ENCODE data around the gene COL15A1.
A peak's percentile ranks its signal among the peaks of the same experiment; 100 is the strongest.

Gene COL15A1

GRCh38 chr9:98935071-98935505 is 8.6 kb upstream of the COL15A1 start:
- H3K4me3 ChIP-seq (ENCODE audit: low read length), result no peak overlapping the region
- no peaks in the 10 kb centered on the region for H3K27me3 ChIP-seq (ENCODE audit: control insufficient read depth, insufficient read depth, low read length)
- H3K36me3 ChIP-seq (ENCODE audit: control insufficient read depth, insufficient read depth, low read length), result no peaks in the 10 kb centered on the region
- H3K4me1 ChIP-seq (ENCODE audit: control insufficient read depth, insufficient read depth, low read length), result no peaks in the 10 kb centered on the region
- H3K27ac ChIP-seq (ENCODE audit: low read depth, low read length), result no peak overlapping the region
- no peak overlapping the region for H3K9ac ChIP-seq (ENCODE audit: low read length)

GRCh38 chr9:98940276-98940675 is 3.4 kb upstream of the COL15A1 start:
- no peak overlapping the region for H3K9ac ChIP-seq (ENCODE audit: low read length)
- peaks cover 2% of the 10 kb centered on the region for H3K27me3 ChIP-seq (ENCODE audit: control insufficient read depth, insufficient read depth, low read length)
- no peak overlapping the region for H3K27ac ChIP-seq (ENCODE audit: low read depth, low read length)
- H3K4me3 ChIP-seq (ENCODE audit: low read length), result no peak overlapping the region
- H3K4me1 ChIP-seq (ENCODE audit: control insufficient read depth, insufficient read depth, low read length), result peaks cover 11% of the 10 kb centered on the region
- no peaks in the 10 kb centered on the region for H3K36me3 ChIP-seq (ENCODE audit: control insufficient read depth, insufficient read depth, low read length)

- Histone ChIP-seq H3K36me3 (ENCODE audit: control insufficient read depth, insufficient read depth, low read length) (no peaks in the 10 kb centered on the region), H3K27ac (ENCODE audit: low read depth, low read length) (no peak overlapping the region), H3K4me1 (ENCODE audit: control insufficient read depth, insufficient read depth, low read length) (peaks cover 18% of the 10 kb centered on the region), H3K4me3 (ENCODE audit: low read length) (no peak overlapping the region), H3K27me3 (ENCODE audit: control insufficient read depth, insufficient read depth, low read length) (peaks cover 2% of the 10 kb centered on the region), H3K9ac (ENCODE audit: low read length) (no peak overlapping the region)
Observed at GRCh38 chr9:98941946-98942523, 1.7 kb upstream of the COL15A1 start.

- Histone ChIP-seq H3K27ac (ENCODE audit: low read depth, low read length) (peak overlapping the region; percentile 96), H3K4me1 (ENCODE audit: control insufficient read depth, insufficient read depth, low read length) (peaks cover 18% of the 10 kb centered on the region), H3K4me3 (ENCODE audit: low read length) (peak overlapping the region; percentile 91), H3K36me3 (ENCODE audit: control insufficient read depth, insufficient read depth, low read length) (no peaks in the 10 kb centered on the region), H3K27me3 (ENCODE audit: control insufficient read depth, insufficient read depth, low read length) (peaks cover 2% of the 10 kb centered on the region), H3K9ac (ENCODE audit: low read length) (peak overlapping the region; percentile 38)
Observed at GRCh38 chr9:98942906-98943681, 613 bp upstream of the COL15A1 start.

- Histone ChIP-seq H3K27ac (ENCODE audit: low read depth, low read length) (peak overlapping the region; percentile 96), H3K9ac (ENCODE audit: low read length) (peak overlapping the region; percentile 81), H3K4me1 (ENCODE audit: control insufficient read depth, insufficient read depth, low read length) (peaks cover 18% of the 10 kb centered on the region), H3K4me3 (ENCODE audit: low read length) (peak overlapping the region; percentile 91), H3K36me3 (ENCODE audit: control insufficient read depth, insufficient read depth, low read length) (no peaks in the 10 kb centered on the region), H3K27me3 (ENCODE audit: control insufficient read depth, insufficient read depth, low read length) (peaks cover 2% of the 10 kb centered on the region)
Observed at GRCh38 chr9:98944057-98944733, 488 bp downstream of the COL15A1 start.

GRCh38 chr9:98944734-98945074 is 997 bp downstream of the COL15A1 start:
- H3K27me3 ChIP-seq (ENCODE audit: control insufficient read depth, insufficient read depth, low read length), result peaks cover 2% of the 10 kb centered on the region
- H3K36me3 ChIP-seq (ENCODE audit: control insufficient read depth, insufficient read depth, low read length), result no peaks in the 10 kb centered on the region
- H3K27ac ChIP-seq (ENCODE audit: low read depth, low read length), result peak overlapping the region; percentile 96
- H3K9ac ChIP-seq (ENCODE audit: low read length), result peak overlapping the region; percentile 81
- H3K4me3 ChIP-seq (ENCODE audit: low read length), result peak overlapping the region; percentile 91
- peaks cover 18% of the 10 kb centered on the region for H3K4me1 ChIP-seq (ENCODE audit: control insufficient read depth, insufficient read depth, low read length)

GRCh38 chr9:98949565-98949964 is 5.9 kb downstream of the COL15A1 start:
- Histone ChIP-seq H3K27ac (ENCODE audit: low read depth, low read length) (no peak overlapping the region), H3K36me3 (ENCODE audit: control insufficient read depth, insufficient read depth, low read length) (no peaks in the 10 kb centered on the region), H3K27me3 (ENCODE audit: control insufficient read depth, insufficient read depth, low read length) (no peaks in the 10 kb centered on the region), H3K9ac (ENCODE audit: low read length) (no peak overlapping the region), H3K4me1 (ENCODE audit: control insufficient read depth, insufficient read depth, low read length) (peaks cover 15% of the 10 kb centered on the region), H3K4me3 (ENCODE audit: low read length) (no peak overlapping the region)

GRCh38 chr9:98950262-98950661 is 6.6 kb downstream of the COL15A1 start:
- no peak overlapping the region for H3K27ac ChIP-seq (ENCODE audit: low read depth, low read length)
- no peaks in the 10 kb centered on the region for H3K27me3 ChIP-seq (ENCODE audit: control insufficient read depth, insufficient read depth, low read length)
- H3K4me1 ChIP-seq (ENCODE audit: control insufficient read depth, insufficient read depth, low read length), result peaks cover 16% of the 10 kb centered on the region
- no peak overlapping the region for H3K9ac ChIP-seq (ENCODE audit: low read length)
- H3K36me3 ChIP-seq (ENCODE audit: control insufficient read depth, insufficient read depth, low read length), result no peaks in the 10 kb centered on the region
- no peak overlapping the region for H3K4me3 ChIP-seq (ENCODE audit: low read length)

GRCh38 chr9:98951967-98952366 is 8.3 kb downstream of the COL15A1 start:
- Histone ChIP-seq H3K9ac (ENCODE audit: low read length) (no peak overlapping the region), H3K4me3 (ENCODE audit: low read length) (no peak overlapping the region), H3K36me3 (ENCODE audit: control insufficient read depth, insufficient read depth, low read length) (no peaks in the 10 kb centered on the region), H3K4me1 (ENCODE audit: control insufficient read depth, insufficient read depth, low read length) (peaks cover 12% of the 10 kb centered on the region), H3K27me3 (ENCODE audit: control insufficient read depth, insufficient read depth, low read length) (no peaks in the 10 kb centered on the region), H3K27ac (ENCODE audit: low read depth, low read length) (no peak overlapping the region)

- Histone ChIP-seq H3K9ac (ENCODE audit: low read length) (no peak overlapping the region), H3K4me1 (ENCODE audit: control insufficient read depth, insufficient read depth, low read length) (peaks cover 20% of the 10 kb centered on the region), H3K36me3 (ENCODE audit: control insufficient read depth, insufficient read depth, low read length) (no peaks in the 10 kb centered on the region), H3K27me3 (ENCODE audit: control insufficient read depth, insufficient read depth, low read length) (no peaks in the 10 kb centered on the region), H3K4me3 (ENCODE audit: low read length) (no peak overlapping the region), H3K27ac (ENCODE audit: low read depth, low read length) (peak overlapping the region; percentile 70)
Observed at GRCh38 chr9:98953581-98954243, 10.0 kb downstream of the COL15A1 start.

GRCh38 chr9:98954244-98954610 is 10.5 kb downstream of the COL15A1 start:
- H3K9ac ChIP-seq (ENCODE audit: low read length), result no peak overlapping the region
- H3K27ac ChIP-seq (ENCODE audit: low read depth, low read length), result peak overlapping the region; percentile 67
- H3K36me3 ChIP-seq (ENCODE audit: control insufficient read depth, insufficient read depth, low read length), result no peaks in the 10 kb centered on the region
- H3K4me3 ChIP-seq (ENCODE audit: low read length), result no peak overlapping the region
- no peaks in the 10 kb centered on the region for H3K27me3 ChIP-seq (ENCODE audit: control insufficient read depth, insufficient read depth, low read length)
- H3K4me1 ChIP-seq (ENCODE audit: control insufficient read depth, insufficient read depth, low read length), result peaks cover 22% of the 10 kb centered on the region

GRCh38 chr9:98955259-98955658 is 11.6 kb downstream of the COL15A1 start:
- Histone ChIP-seq H3K27me3 (ENCODE audit: control insufficient read depth, insufficient read depth, low read length) (no peaks in the 10 kb centered on the region), H3K36me3 (ENCODE audit: control insufficient read depth, insufficient read depth, low read length) (no peaks in the 10 kb centered on the region), H3K4me3 (ENCODE audit: low read length) (no peak overlapping the region), H3K4me1 (ENCODE audit: control insufficient read depth, insufficient read depth, low read length) (peaks cover 33% of the 10 kb centered on the region), H3K9ac (ENCODE audit: low read length) (no peak overlapping the region), H3K27ac (ENCODE audit: low read depth, low read length) (peak overlapping the region; percentile 67)

Data from rectal smooth muscle tissue (tissue), 1 donor.